ENCODE measurements around the gene APAF1. TPM values are rescaled to one million over a fixed set of nuclear protein-coding genes. Genes with fewer than 3 reads are reported as not detected.

The APAF1 gene
- total RNA-seq, 1 donor from 2014 or later = 45.9 TPM

- H3K4me3 Mint-ChIP-seq (ENCODE audit: unreplicated experiment) = no peak overlapping the region
- no peak for DNase-seq (ENCODE audit: low spot score)
- H3K27ac Mint-ChIP-seq (ENCODE audit: unreplicated experiment) = no peak overlapping the region
- no peak for TF ChIP-seq CTCF (IDR thresholded peaks at IDR 0.05; ENCODE audit: unreplicated experiment)
- no peaks in the 10 kb centered on the region for H3K36me3 Mint-ChIP-seq (ENCODE audit: low read depth, unreplicated experiment)
- H3K27me3 Mint-ChIP-seq (ENCODE audit: unreplicated experiment) = peaks cover 4% of the 10 kb centered on the region
- H3K9me3 Mint-ChIP-seq (ENCODE audit: unreplicated experiment) = no peaks in the 10 kb centered on the region
- no peaks in the 10 kb centered on the region for H3K4me1 Mint-ChIP-seq (ENCODE audit: unreplicated experiment)
Observed at GRCh38 chr12:98758331-98758730, 113.2 kb downstream of the APAF1 start.

GRCh38 chr12:98763656-98764055 is 118.6 kb downstream of the APAF1 start:
- Mint-ChIP-seq H3K27me3 (ENCODE audit: unreplicated experiment) (peaks cover 3% of the 10 kb centered on the region), H3K4me1 (ENCODE audit: unreplicated experiment) (no peaks in the 10 kb centered on the region), H3K9me3 (ENCODE audit: unreplicated experiment) (no peaks in the 10 kb centered on the region), H3K36me3 (ENCODE audit: low read depth, unreplicated experiment) (no peaks in the 10 kb centered on the region), H3K27ac (ENCODE audit: unreplicated experiment) (no peak overlapping the region), H3K4me3 (ENCODE audit: unreplicated experiment) (no peak overlapping the region)
- no peak for TF ChIP-seq CTCF (IDR thresholded peaks at IDR 0.05; ENCODE audit: unreplicated experiment)
- no peak for DNase-seq (ENCODE audit: low spot score)

GRCh38 chr12:98767248-98767647 is 122.2 kb downstream of the APAF1 start:
- Mint-ChIP-seq H3K9me3 (ENCODE audit: unreplicated experiment) (peaks cover 2% of the 10 kb centered on the region), H3K4me1 (ENCODE audit: unreplicated experiment) (no peaks in the 10 kb centered on the region), H3K36me3 (ENCODE audit: low read depth, unreplicated experiment) (peaks cover 3% of the 10 kb centered on the region), H3K27me3 (ENCODE audit: unreplicated experiment) (peaks cover 3% of the 10 kb centered on the region), H3K4me3 (ENCODE audit: unreplicated experiment) (no peak overlapping the region), H3K27ac (ENCODE audit: unreplicated experiment) (no peak overlapping the region)
- no peak for TF ChIP-seq CTCF (IDR thresholded peaks at IDR 0.05; ENCODE audit: unreplicated experiment)
- no peak for DNase-seq (ENCODE audit: low spot score)

- no peak for DNase-seq (ENCODE audit: low spot score)
- Mint-ChIP-seq H3K27ac (ENCODE audit: unreplicated experiment) (no peak overlapping the region), H3K9me3 (ENCODE audit: unreplicated experiment) (peaks cover 4% of the 10 kb centered on the region), H3K4me3 (ENCODE audit: unreplicated experiment) (no peak overlapping the region), H3K36me3 (ENCODE audit: low read depth, unreplicated experiment) (peaks cover 4% of the 10 kb centered on the region), H3K4me1 (ENCODE audit: unreplicated experiment) (no peaks in the 10 kb centered on the region), H3K27me3 (ENCODE audit: unreplicated experiment) (peaks cover 3% of the 10 kb centered on the region)
- no peak for TF ChIP-seq CTCF (IDR thresholded peaks at IDR 0.05; ENCODE audit: unreplicated experiment)
Observed at GRCh38 chr12:98769068-98769467, 124.0 kb downstream of the APAF1 start.

- no peak for DNase-seq (ENCODE audit: low spot score)
- no peak overlapping the region for H3K27ac Mint-ChIP-seq (ENCODE audit: unreplicated experiment)
- H3K4me3 Mint-ChIP-seq (ENCODE audit: unreplicated experiment) = no peak overlapping the region
- H3K9me3 Mint-ChIP-seq (ENCODE audit: unreplicated experiment) = peaks cover 4% of the 10 kb centered on the region
- no peak for TF ChIP-seq CTCF (IDR thresholded peaks at IDR 0.05; ENCODE audit: unreplicated experiment)
- H3K27me3 Mint-ChIP-seq (ENCODE audit: unreplicated experiment) = no peaks in the 10 kb centered on the region
- no peaks in the 10 kb centered on the region for H3K4me1 Mint-ChIP-seq (ENCODE audit: unreplicated experiment)
- peaks cover 4% of the 10 kb centered on the region for H3K36me3 Mint-ChIP-seq (ENCODE audit: low read depth, unreplicated experiment)
Observed at GRCh38 chr12:98770230-98770629, 125.1 kb downstream of the APAF1 start.
